Esophagus squamous epithelium (tissue), 5 donors: ENCODE data around the gene PPA1. TPM values are rescaled to one million over a fixed set of nuclear protein-coding genes. Genes with fewer than 3 reads are reported as not detected.

Source experiments
- DNase-seq: peaks from one replicate; lab custom pipeline; 2025; lab: John Stamatoyannopoulos, UW
- H3K27ac ChIP-seq, 4 donors: fragments of 200-600 bp; sonication (generic); one replicate each; pipeline ENCODE4 v1.5.1; 2016 to 2019; ENCODE audit warnings: mild to moderate bottlenecking in 1 of 4
- H3K27me3 ChIP-seq, 4 donors: fragments of 200-600 bp; sonication (generic); 1 replicate in 3 of 4; 2 replicates in 1 of 4; pipeline versions ENCODE4 v1.5.1 to v1.6.0; 2017 to 2021; ENCODE audit warnings: antibody characterized with exemption in 1 of 4
- H3K36me3 ChIP-seq, 3 donors: fragments of 200-600 bp; sonication (generic); one replicate each; pipeline ENCODE4 v1.5.1; 2016 to 2019
- H3K4me1 ChIP-seq, 3 donors: fragments of 200-600 bp; sonication (generic); one replicate each; pipeline ENCODE4 v1.5.1; 2017 to 2019
- H3K4me3 ChIP-seq, 4 donors: fragments of 200-600 bp; sonication (generic); 1 replicate in 3 of 4; 2 replicates in 1 of 4; pipeline ENCODE4 v1.5.1; 2016 to 2019; ENCODE audit warnings: mild to moderate bottlenecking in 2 of 4, moderate library complexity in 1 of 4
- H3K9me3 ChIP-seq, 3 donors: fragments of 200-600 bp; sonication (generic); one replicate each; pipeline ENCODE4 v1.5.1; 2016 to 2019
- POLR2A ChIP-seq, 4 donors: fragments of 450-650 bp; IDR thresholded peaks; one replicate each; pipeline ENCODE4 v1.6.1; 2017; ENCODE audit warnings: antibody characterized with exemption in 4 of 4, mild to moderate bottlenecking in 4 of 4, moderate library complexity in 3 of 4
- WGBS, 2 donors: methylation state at CpG; one replicate each; pipeline ENCODE4 v1.1.5; 2018; 5-methylcytosine and 5-hydroxymethylcytosine counted together
- intact Hi-C: fragments of 100-400 bp; cut with DNase I; formaldehyde crosslinking; loops from one replicate; pipeline ENCODE4 v1.15.0; 2022
- total RNA-seq, 4 donors: library from RNA; depleted of rRNA; stranded (reverse); fragments of >200 nt; gene quantifications; one replicate each; pipeline ENCODE4 v1.1.0, GENCODE V29; 2016
- TF ChIP-seq, protein P1 (sequence below), 6 experiments: fragments of 450-650 bp in 4 of 6; fragments of 200-600 bp in 2 of 6; sonication (generic) in 2 of 6; IDR thresholded peaks; one replicate each; pipeline ENCODE4 v1.5.1; 2016 to 2019; ENCODE audit warnings: antibody characterized with exemption in 6 of 6, mild to moderate bottlenecking in 4 of 6, moderate library complexity in 4 of 6
- donor health status: DM: yes; HTN: yes; CAD: no.

Gene PPA1
- total RNA-seq, 4 donors from 2014 or later = 129 to 210 (median 157) TPM

DNA sequence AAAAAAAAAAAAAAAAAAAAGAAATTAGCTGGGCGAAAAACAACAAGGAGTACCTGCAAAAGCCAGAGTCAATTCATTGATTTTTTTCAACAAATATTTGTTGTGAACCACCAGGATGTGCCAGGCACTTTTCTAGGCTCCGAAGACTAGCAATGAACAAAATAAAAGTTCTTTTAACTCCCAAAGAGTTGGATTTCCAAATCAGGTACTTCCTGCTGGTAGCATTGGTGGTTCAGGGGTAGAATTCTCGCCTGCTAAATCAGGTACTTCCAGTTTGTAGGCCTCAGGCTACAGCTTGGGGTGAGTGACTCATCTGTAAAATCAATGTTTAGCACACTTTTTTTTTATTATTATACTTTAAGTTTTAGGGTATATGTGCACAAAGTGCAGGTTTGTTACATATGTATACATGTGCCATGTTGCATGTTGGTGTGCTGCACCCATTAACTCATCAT is 10.9 kb downstream of the PPA1 start:
- WGBS, 2 donors = 36 to 55% methylated on average over 3 of the region's 3 CpGs
- peaks cover 0 to 27% (median 10%) of the 10 kb centered on the region in 3 donors for H3K4me1 ChIP-seq
- H3K9me3 ChIP-seq = no peaks in the 10 kb centered on the region
- no peaks in the 10 kb centered on the region for H3K27me3 ChIP-seq
- no peak for DNase-seq
- peak overlapping the region in 2 of 4 donors; percentile 70 to 75 for H3K27ac ChIP-seq
- H3K36me3 ChIP-seq = peaks cover 0 to 35% (median 0%) of the 10 kb centered on the region in 3 donors
- no peak overlapping the region for H3K4me3 ChIP-seq
- intact Hi-C loops = no loop called here
- no peak for TF ChIP-seq POLR2A (IDR thresholded peaks at IDR 0.05)
- TF ChIP-seq, protein P1, sequence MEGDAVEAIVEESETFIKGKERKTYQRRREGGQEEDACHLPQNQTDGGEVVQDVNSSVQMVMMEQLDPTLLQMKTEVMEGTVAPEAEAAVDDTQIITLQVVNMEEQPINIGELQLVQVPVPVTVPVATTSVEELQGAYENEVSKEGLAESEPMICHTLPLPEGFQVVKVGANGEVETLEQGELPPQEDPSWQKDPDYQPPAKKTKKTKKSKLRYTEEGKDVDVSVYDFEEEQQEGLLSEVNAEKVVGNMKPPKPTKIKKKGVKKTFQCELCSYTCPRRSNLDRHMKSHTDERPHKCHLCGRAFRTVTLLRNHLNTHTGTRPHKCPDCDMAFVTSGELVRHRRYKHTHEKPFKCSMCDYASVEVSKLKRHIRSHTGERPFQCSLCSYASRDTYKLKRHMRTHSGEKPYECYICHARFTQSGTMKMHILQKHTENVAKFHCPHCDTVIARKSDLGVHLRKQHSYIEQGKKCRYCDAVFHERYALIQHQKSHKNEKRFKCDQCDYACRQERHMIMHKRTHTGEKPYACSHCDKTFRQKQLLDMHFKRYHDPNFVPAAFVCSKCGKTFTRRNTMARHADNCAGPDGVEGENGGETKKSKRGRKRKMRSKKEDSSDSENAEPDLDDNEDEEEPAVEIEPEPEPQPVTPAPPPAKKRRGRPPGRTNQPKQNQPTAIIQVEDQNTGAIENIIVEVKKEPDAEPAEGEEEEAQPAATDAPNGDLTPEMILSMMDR (IDR thresholded peaks at IDR 0.05) = no peak

DNA sequence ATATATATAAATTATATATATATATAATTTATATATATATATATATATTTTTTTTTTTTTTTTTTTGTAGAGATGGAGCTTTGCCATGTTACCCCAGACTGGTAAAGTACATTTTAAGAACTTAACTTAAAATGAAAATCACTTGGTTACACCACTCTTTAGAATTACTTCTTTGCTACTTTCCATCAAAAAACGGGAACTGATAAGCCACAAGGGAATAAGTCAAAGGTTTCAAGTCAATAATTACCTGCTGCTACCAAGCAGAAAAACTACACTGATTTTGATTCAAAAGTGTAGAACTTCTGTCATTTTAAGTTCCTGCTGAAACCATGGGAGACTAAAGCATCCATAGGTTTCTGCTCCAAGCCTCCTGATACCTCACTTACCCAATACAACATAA is 12.2 kb downstream of the PPA1 start:
- no peaks in the 10 kb centered on the region for H3K27me3 ChIP-seq
- no peak overlapping the region for H3K4me3 ChIP-seq
- peaks cover 0 to 41% (median 2%) of the 10 kb centered on the region in 3 donors for H3K36me3 ChIP-seq
- H3K9me3 ChIP-seq = no peaks in the 10 kb centered on the region
- DNase-seq = no peak
- peaks cover 0 to 22% (median 10%) of the 10 kb centered on the region in 3 donors for H3K4me1 ChIP-seq
- intact Hi-C loops = no loop called here
- no peak for TF ChIP-seq POLR2A (IDR thresholded peaks at IDR 0.05)
- H3K27ac ChIP-seq = peak overlapping the region; percentile 12 to 75 (median 44)
- 20 to 24% methylated on average over 1 of the region's 1 CpG for WGBS, 2 donors

DNA sequence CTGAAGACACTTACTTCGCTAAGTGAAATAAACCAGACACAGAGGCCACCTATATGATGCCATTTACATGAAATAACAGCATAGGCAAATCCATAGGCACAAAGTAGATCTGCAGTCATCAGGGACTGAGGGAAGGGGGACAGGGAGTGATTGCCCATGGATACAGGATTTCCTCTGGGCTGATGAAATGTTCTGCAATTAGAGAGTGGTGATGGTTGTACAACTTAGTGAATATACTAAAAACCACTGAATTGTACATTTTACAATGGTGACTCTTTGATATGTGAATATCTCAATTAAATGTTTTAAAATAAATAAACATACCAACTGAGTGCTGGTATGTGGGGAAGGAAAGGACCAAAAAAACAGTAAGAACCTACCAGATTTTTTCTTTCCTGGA is 20.4 kb downstream of the PPA1 start:
- Histone ChIP-seq H3K36me3 (peaks cover 0 to 100% (median 32%) of the 10 kb centered on the region in 3 donors), H3K9me3 (no peaks in the 10 kb centered on the region), H3K27ac (no peak overlapping the region), H3K27me3 (no peaks in the 10 kb centered on the region), H3K4me3 (no peak overlapping the region), H3K4me1 (no peaks in the 10 kb centered on the region)
- no peak for DNase-seq
- TF ChIP-seq POLR2A (IDR thresholded peaks at IDR 0.05) = no peak
- TF ChIP-seq, protein P1 (IDR thresholded peaks at IDR 0.05) = no peak
- intact Hi-C loops = no loop called here
- 100% methylated on average over 1 of the region's 1 CpG for WGBS, 2 donors

DNA sequence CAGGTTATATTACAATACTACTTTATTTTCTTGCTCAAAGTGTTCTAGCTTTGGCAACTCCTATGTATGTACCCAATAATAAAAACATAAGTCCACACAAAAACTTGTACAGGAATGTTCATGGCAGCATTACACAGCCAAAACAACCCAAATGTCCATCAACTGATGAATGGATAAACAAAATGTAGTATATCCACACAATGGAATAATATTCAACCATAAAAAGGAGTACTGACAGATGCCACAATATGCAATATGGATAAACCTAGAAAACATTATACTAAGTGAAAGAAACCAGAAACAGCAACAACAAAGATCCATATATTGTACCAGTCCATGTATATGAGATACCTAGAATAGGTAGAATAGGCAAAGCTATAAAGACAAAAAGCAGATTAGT is 21.0 kb downstream of the PPA1 start:
- H3K27me3 ChIP-seq = no peaks in the 10 kb centered on the region
- no peaks in the 10 kb centered on the region for H3K9me3 ChIP-seq
- peaks cover 0 to 100% (median 32%) of the 10 kb centered on the region in 3 donors for H3K36me3 ChIP-seq
- H3K4me3 ChIP-seq = no peak overlapping the region
- no peak overlapping the region for H3K27ac ChIP-seq
- no peak for DNase-seq
- TF ChIP-seq, protein P1 (IDR thresholded peaks at IDR 0.05) = no peak
- TF ChIP-seq POLR2A (IDR thresholded peaks at IDR 0.05) = no peak
- no peaks in the 10 kb centered on the region for H3K4me1 ChIP-seq
- intact Hi-C loops = no loop called here

DNA sequence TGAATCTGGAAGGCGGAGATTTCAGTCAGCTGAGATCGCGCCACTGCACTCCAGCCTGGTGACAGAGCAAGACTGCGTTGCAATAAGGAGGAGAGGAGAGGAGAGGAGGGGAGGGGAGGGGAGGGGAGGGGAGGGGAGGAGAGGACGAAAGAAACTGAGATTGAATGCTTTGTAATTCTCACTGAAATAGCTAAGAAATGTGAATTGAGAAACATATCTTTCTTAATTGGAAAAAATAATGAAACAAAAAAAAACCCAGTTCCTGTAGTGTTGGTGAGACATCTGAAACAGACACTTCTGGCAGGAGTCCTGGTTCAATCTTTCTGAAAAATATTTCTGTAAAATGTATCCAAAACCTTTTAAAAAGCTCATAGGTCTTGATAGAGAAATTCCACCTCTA is 26.5 kb downstream of the PPA1 start:
- no peak overlapping the region for H3K4me3 ChIP-seq
- peaks cover 7 to 99% (median 28%) of the 10 kb centered on the region in 3 donors for H3K36me3 ChIP-seq
- no peak overlapping the region for H3K27ac ChIP-seq
- DNase-seq = no peak
- WGBS, 2 donors = 95 to 100% methylated on average over 2 to 4 of the region's 5 CpGs
- H3K4me1 ChIP-seq = no peaks in the 10 kb centered on the region
- H3K27me3 ChIP-seq = no peaks in the 10 kb centered on the region
- TF ChIP-seq POLR2A (IDR thresholded peaks at IDR 0.05) = no peak
- TF ChIP-seq, protein P1 (IDR thresholded peaks at IDR 0.05) = no peak
- H3K9me3 ChIP-seq = no peaks in the 10 kb centered on the region
- intact Hi-C loops = no loop called here

DNA sequence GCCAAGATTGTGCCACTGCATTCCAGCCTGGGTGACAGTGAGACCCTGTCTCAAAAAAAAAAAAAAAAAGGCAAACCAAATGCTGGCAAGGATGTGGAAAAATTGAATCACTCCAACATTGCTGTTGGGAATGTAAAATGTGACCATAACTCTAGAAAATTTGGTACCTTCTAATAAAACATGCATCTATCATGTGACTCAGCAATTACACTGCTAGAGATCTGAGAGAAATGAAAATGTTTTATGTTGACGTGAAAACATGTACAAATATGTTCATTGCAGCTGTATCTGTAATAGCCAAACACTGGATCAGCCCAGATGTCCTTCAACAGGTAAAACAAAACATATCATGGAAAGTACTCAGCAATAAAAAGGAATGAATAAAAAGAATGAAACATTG is 32.1 kb downstream of the PPA1 start:
- Histone ChIP-seq H3K9me3 (no peaks in the 10 kb centered on the region), H3K27ac (no peak overlapping the region), H3K4me3 (no peak overlapping the region), H3K4me1 (no peaks in the 10 kb centered on the region), H3K36me3 (peaks cover 7 to 96% (median 21%) of the 10 kb centered on the region in 3 donors), H3K27me3 (no peaks in the 10 kb centered on the region)
- 95 to 100% methylated on average over 1 of the region's 1 CpG for WGBS, 2 donors
- TF ChIP-seq, protein P1 (IDR thresholded peaks at IDR 0.05) = no peak
- no peak for TF ChIP-seq POLR2A (IDR thresholded peaks at IDR 0.05)
- no peak for DNase-seq
- intact Hi-C loops = no loop called here
